SKM-1 treated with dmso at 0.1 percent for 144 hours (cell line): ENCODE measurements around the gene EPHA3.

Experiments used
- DNase-seq: peaks from one replicate; lab custom pipeline; 2025; ENCODE audit not compliant: unreplicated experiment; lab: John Stamatoyannopoulos, UW

Gene EPHA3

DNA sequence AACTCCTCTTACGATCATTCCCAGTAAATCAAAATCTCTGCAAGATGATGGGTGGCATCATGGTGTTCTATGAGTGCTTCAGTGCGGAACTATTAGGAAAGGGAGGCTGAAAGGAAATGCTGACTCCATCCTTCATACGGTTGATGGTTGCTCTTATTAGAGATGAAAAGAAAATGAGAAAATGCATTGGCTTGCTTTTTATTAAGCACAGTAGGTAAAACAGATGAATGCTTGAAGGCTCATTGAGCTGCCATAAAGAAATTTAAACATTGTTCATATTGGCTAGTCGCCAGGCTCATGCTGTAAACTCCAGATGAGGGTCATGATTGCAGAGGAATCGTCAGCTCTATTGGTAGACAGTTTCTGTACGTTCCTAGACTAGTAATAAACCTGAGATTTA lies 115.8 kb downstream of the EPHA3 start:
- DNase-seq, result no peak

DNA sequence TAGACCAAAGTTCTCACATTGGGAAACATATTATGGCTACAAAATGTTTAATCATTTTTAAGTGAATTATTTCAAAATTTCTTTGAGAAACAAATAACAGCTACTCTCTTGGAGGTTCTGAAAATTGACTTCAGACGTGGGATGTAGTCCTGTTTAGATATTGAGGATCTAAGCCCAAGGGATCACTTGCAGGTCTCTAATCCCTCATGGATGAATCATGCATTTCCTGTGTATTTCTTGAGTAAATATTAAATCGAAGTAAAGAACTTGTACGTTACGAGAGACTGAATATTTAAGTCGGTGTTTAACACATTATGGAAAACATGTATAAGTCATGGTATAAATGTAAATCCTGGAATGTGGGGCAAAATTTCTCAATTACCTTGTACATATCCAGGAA lies 119.8 kb downstream of the EPHA3 start:
- DNase-seq, result no peak

DNA sequence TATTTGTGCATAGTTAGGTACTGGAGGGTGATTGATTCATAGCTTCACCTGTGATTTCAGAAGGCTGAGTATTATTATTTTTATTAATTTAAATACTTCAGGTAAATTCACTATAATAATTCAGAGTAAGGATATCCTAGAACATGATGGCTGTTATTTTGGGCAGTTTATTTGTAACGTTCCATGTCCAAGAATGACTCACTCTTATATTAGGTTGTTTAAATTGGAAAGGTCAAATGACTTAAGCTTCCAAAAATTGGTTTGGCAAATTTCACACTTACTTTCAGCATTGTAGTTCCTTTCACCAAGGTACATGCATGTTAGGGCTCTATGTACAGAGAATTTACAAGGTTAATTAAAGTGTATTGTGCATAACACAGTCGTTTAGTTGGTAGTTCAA lies 120.2 kb downstream of the EPHA3 start:
- no peak for DNase-seq

DNA sequence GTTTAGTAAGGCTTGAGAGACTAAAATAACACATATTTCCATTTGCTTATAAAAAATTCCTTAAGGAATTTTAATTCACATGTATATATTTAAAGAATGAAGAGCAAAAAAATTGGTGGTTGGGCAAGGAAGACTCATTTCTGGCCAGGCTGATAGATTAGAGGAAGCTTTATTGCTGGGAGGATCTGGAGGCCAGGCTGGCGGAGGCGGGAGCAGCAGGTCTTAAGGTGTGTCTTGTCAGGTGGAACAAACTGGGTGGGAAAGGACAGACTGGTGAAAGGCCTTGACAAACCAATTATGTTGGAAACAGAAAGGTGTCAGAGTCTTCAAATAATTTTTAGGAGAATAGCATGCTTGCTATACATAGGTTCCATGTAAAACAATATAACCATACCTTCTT lies 124.7 kb downstream of the EPHA3 start:
- no peak for DNase-seq

DNA sequence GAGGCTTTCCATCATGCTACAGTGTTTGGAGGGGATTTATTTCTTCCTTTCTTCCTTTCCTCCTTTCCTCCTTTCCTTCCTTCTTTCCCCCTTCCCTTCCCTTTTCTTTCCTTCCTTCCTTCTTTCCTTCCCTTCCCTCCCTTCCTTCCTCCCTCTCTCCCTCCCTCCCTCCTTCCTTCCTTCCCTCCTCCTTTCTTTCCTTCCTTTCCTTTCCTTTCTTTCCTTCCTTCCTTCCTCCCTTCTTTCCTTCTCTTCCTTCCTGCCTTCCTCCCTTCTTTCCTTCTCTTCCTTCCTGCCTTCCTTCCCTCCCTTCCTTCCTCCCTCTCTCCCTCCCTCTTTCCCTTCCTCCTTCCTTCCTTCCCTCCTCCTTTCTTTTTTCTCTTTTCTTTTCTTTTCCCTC lies 127.2 kb downstream of the EPHA3 start:
- no peak for DNase-seq

DNA sequence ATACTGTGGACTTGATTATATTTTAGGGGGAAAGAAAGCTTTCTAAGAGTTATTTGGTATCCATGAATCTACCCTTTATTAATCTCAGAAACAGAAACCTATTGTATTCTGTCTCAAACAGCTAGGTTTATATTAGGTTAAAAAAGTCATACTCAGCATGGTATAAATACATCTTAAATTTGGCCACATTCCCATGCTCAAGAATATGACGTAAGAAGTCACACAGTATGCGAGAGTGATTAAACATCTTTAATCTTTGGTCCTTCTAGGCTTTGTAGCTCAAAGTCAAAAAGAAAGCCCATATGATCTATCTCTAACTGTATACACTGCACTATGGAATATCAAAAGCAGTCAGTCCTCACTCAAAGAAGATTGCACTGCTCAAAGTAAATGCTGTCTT lies 131.4 kb downstream of the EPHA3 start:
- no peak for DNase-seq

DNA sequence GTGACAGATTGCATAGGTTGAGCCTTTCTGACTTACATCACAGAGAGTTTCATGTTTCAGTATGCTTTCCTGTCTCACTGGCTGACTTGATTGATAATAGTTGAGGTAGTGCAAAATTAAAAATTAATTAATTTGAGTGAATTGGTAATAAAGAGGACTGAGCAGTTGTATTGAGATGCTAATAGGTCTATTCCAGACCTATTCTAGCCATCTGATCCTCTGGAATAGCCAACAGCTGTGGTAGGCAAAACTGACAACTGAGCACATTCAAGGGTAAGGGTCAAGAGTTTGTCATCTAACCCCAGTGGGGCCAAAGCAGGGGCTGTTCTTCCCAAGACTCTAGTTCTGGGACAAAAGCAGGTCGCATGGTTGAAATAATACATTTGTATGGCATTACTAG lies 132.4 kb downstream of the EPHA3 start:
- no peak for DNase-seq

DNA sequence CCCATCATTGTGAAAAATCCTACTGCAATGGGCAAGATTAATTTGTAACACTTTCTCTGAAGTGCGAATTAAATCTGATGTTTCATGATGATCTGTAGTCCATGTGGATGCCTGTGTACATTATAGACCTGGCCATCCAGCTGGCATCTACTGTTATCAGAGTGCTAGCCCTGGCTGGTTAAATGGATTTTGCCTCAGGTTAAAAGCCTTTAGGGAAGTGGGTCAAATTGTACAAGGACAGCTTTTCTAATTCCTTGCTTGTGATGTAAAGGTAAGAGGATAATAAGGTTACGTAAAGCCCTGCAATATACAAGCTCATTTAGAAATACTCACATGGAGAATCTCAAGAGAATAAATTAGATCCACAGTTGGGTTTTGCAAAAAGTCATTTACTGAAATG lies 138.2 kb downstream of the EPHA3 start:
- no peak for DNase-seq

DNA sequence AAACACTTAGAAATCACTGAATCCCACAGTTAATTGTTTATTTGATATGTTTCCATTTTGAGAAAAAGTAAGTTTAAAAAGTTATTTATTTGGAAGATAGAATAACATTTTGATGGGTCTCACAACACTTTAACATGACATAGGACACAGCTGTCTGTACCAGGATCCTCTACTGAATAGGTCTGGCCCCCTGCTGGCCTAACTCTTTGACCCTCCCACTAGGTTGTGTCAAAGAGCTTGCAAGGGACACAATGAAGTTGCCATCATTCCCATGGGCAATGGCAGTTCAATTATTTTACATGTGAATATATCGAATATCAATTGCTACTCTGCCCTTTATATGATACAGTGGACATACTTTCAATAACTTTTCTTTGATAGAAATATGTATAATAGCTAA lies 138.9 kb downstream of the EPHA3 start:
- no peak for DNase-seq

GRCh38 chr3:89250742-89251141 lies 143.3 kb downstream of the EPHA3 start:
- no peak for DNase-seq

- no peak for DNase-seq
Measured at GRCh38 chr3:89252016-89252415, 144.6 kb downstream of the EPHA3 start.

GRCh38 chr3:89252860-89253259 lies 145.4 kb downstream of the EPHA3 start:
- DNase-seq, result no peak

GRCh38 chr3:89256395-89256794 lies 149.0 kb downstream of the EPHA3 start:
- no peak for DNase-seq

- no peak for DNase-seq
Measured at GRCh38 chr3:89256882-89257281, 149.5 kb downstream of the EPHA3 start.

DNA sequence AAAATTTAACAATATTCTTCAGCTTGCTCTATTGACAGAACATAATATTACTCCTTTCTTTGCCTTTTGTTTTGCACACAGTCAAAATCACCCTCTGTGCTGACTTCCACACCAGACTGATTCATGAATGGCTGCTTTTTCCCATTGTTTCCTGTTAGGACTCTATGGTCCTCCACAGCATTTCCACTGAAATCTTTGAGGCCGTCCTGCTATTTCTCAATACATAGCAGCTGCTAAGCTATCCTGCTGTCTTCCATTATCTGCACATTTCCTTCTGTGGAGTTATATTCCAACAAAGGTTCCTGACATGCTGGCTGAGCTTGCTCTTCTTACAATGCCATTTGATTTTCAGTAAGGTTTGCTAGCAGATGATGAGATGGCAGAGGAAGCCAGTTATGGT lies 153.3 kb downstream of the EPHA3 start:
- no peak for DNase-seq

- DNase-seq, result no peak
Measured at GRCh38 chr3:89261673-89262072, 154.3 kb downstream of the EPHA3 start.

DNA sequence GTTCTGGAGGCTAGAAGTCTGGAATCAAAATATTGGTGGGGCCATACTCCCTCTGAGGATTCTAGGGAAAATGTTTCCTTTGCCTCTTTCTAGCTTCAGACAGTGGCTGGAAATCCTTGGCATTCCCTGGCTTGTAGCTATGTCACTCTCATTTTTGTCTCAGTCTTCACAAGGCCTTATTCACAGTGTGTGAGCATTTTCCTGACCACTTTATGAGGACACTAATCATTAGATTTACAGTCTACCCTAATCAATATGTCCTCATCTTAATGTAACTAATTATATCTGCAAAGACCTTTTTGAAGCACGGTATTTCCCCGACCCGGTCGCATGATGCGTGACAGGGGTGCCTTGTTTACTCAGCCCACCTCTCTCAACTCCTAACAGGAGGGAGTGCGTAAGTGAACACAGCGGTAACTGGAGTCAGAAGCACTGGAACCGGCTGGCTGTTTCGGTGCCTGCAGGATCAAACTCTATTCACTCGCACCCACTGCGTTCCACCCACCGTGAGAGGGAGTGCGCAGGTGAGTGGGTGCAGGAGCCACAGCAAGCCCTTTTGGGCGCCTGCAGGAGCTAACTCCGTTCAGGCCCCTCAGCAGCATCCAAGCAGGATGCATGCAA lies 155.0 kb downstream of the EPHA3 start:
- no peak for DNase-seq

GRCh38 chr3:89264037-89264560 lies 156.7 kb downstream of the EPHA3 start:
- DNase-seq, result no peak

- DNase-seq, result no peak
Measured at GRCh38 chr3:89266074-89266473, 158.7 kb downstream of the EPHA3 start.

- DNase-seq, result no peak
Measured at GRCh38 chr3:89268059-89268458, 160.6 kb downstream of the EPHA3 start.

DNA sequence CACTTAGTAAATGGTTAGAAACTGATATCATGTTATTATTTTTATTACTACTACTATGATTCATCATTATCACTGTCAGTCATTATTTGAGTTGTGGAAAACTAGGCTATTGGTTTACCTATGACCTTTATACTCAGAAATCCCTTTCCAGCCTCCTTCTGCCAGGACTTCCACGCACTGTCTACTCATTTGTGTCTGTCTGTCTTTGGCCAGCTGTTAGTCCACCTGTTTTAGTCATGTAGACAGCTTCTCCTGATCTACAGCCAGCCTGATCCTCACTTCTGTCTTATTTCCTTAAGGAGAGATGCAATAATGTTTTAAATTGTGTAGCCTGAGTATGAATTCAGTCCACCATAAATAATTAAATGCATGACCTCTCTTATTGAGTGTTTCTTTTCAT lies 162.8 kb downstream of the EPHA3 start:
- DNase-seq, result no peak

GRCh38 chr3:89275001-89275400 lies 167.6 kb downstream of the EPHA3 start:
- no peak for DNase-seq

DNA sequence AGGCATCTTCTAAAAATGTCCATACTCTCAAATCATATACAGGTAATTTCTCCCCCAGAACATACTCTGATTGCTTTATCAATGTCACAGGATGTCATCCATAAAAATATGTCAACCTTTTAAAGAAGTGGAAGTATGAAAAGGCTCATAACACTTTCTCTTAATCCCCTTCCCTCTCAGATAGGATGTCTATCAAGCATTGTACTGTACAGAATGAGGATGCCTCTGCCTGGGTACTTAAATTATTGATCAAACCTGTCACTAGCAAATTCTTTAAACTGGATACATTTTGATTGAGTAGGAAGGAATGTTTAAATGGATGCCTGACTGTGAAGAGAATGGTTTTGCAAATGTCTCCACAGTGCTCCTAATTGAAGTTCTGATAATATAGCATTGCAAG lies 168.7 kb downstream of the EPHA3 start:
- DNase-seq, result no peak
